HG03025 (cell line): Measurements from ENCODE around the gene ITGA5.

ENCODE experiments used
- ATAC-seq: cut with Tn5 transposase; IDR thresholded peaks from one replicate; pipeline ENCODE4 v1.9.1; 2021; ENCODE audit warnings: mild to moderate bottlenecking, moderate library complexity; ENCODE audit not compliant: unreplicated experiment, low FRiP score

ITGA5 gene

DNA sequence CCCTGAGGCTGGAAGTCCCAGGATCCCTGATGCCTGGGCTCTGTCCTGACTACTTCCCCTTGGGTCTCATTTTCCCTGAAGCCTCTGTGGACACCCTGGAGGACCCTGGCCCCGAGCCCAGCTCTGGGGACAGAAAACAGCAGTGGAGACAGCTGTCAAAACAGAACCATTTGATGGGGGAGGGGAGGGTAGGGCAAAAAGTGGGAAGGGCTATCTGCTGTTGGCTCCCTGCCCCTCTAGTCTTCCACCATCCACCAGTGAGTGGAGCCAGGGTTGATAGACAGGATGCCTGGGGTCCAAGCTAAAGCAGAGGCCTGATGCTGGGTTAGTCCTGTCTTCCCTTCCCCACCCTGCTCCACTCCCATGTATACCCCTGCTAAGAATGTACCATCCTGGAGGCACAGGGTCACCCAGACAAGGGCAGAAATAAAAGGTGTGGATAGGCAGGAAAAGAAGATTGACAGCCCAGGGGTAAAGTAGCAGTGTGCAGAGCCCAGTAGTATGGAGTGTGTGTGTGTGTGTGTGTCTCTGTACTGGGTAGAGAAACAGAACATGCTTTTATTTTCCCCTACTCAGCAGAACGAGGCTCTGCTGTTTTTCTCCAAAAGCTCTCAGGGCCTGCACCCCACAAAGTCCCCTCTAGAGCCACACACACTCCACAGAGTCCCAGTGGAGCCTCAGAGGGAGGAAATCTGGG lies 44.4 kb downstream of the ITGA5 start:
- no peak for ATAC-seq

DNA sequence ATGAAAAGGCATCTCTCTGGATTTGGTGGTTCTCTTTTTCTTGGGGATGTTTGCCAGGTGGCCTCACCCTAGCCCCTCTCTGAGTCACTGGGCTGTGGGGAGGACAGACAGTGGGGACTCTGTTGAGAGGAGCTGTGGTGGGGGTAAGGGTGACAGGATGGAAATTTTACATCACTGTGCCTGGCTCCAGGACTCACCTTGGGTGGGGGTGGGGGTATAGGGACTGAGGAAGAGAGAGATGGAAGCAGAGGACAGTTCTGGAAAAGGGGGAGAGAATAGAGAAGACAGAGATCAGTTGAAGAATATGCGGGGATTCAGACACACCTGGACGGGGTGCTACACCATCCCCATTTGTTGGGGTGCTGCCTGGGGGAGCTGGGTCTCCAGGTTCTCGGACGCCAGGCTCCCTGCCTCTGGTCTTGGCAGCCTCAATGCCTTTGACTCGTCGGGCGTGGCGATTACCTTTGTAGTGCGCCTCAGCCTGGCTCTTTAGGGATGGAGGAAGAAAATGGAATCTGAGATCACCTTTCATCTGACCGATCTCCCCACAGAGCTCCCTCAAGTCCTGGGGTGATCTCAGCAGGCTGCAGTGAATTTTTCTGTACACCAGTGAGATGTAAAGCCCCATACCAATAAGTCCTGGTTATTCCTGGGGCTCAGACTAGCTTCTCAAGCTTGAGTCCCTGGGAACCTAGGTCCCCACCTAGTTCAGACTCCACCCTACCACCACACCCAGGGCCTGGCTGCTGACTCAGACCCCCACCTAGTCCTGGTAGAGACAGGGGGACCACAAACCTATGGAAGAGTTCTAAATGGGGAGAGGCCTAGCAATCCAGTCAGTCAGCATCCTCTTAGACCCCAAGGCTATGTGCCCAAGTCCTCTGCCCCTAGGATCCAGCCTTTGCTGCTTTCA lies 45.2 kb downstream of the ITGA5 start:
- ATAC-seq = no peak

GRCh38 chr12:54372113-54372806 lies 46.8 kb downstream of the ITGA5 start:
- no peak for ATAC-seq

DNA sequence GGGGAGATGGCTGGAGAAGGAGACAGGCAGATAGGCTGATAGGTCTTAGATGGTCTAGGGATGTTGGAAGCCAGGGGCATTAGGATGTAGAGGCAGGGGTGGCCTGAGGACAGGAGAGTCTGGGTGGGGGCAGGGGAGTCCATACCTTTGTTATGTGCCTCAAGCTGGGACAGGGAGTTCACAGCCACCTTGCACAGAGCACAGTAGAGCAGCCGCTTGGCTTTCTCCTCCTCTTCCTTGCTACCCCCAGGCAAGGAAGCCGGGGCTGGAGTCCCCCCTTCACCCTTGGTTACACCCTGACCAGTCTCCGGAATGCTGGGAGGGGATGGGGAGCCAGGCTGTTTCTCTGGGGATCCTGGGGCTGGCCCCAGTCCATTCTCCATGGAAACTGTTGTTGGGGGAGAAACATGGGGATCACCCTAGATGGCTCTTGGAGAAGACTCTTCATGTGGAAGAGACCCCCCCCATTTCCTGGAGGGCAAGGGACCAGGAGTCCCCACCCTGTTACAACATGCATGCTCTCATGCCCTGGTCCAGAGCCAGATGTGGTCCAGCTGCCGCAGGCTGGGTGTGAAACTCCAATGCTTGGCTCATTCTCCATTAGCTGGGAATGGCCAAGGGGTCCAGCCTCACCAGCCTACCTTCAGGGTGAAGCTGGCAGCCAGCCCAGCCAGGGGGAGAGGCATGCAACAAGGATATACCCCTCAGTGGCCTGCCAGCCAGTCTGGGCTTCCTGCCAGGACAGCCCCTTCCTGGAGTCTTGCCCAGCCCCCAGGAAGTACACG lies 47.5 kb downstream of the ITGA5 start:
- ATAC-seq = no peak

DNA sequence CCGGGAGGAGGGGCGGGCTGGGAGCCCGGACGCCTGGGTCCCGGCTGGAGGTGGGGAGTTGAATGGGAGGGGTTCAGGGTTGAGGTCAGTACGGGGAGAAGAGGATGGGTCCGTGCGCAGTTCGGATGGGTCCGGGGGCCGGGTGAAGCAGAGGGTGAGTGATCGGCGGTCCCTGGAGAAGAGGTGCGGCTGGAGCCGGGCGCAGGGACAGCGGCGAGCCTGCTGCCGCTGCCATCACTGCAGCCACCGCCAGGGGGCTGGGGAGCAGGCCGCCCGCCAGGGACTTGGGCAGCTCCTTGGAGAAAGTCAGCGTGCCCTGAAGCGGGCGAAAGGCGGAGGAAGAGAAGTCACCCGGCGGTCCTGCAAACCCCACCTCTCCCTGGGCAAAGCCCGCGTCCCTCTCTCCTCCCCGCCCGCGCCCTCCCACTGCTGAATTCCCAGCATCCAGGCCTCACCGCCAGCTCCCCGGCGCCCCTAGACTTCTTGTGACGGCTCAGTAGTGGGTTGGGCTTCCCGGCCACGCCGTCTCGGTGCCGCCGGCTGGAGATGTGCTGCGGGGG lies 48.8 kb downstream of the ITGA5 start:
- peak; percentile 43 for ATAC-seq

DNA sequence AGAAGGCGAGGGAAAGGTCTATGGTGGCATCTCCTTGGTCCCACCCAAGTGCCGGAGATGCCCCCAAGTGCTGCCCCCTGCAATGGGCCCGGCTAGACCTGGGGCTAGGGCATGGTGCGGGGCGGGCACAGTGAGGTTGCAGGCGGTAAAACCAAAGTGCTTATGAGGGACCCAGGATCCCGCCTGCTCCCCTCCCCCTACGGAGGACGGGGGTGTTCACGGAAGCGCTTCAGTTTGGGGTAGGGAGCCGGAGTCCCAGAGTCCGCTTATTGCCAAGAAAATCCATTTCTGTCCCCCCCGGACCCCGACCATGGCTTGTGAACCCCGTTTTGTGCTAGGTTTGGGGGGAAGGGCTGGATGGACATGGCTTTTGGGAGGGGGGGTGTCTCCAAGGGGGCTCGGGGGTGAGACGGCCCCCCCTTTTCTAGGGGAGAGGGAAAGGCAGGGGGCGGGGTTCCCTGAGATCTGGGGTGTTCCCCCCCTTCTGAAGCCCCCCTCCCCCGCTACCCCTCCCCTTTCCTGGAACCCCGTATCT lies 49.4 kb downstream of the ITGA5 start:
- ATAC-seq = no peak

DNA sequence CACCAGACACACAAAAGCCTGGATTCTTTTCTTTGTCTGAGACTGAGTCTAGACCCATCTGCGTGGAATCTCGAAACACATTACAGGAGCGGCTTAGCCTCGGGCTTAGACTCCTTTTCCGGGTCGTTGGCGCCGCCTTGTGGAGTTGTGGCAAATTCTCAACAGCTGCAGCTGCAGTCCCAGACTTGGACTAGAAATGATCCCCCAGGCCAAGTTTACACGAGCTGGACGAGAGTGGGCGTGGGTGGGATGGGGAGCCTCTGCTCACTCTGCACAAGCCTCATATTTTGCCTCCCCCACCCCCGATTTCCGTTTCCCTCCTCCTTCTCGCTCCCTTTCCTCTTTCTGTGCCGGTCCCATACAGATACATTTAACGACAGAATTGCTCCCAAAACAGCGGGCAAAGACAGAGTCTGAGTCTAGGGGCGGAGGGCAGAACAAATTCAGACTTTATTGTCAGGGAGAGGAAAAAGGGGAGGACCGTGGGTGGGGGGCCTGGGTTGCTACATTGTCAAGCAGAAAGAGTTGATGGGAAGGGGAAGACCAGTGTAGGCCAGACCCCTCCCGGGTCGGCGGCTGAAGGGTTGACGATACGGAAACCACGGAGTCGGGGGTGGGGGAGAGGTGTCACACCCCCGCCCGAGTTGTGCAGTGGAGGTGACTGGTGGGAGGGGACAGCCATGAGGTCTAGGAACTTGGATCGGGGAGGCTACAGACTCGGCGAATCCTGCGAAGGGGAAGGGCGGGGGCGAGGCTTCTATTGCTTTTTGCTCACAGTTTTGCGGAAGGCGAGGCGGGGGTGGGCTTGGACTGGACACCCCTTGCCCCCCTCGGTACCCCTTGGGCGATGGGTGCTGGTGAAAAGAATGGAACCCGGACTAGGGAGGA lies 50.1 kb downstream of the ITGA5 start:
- ATAC-seq = no peak

DNA sequence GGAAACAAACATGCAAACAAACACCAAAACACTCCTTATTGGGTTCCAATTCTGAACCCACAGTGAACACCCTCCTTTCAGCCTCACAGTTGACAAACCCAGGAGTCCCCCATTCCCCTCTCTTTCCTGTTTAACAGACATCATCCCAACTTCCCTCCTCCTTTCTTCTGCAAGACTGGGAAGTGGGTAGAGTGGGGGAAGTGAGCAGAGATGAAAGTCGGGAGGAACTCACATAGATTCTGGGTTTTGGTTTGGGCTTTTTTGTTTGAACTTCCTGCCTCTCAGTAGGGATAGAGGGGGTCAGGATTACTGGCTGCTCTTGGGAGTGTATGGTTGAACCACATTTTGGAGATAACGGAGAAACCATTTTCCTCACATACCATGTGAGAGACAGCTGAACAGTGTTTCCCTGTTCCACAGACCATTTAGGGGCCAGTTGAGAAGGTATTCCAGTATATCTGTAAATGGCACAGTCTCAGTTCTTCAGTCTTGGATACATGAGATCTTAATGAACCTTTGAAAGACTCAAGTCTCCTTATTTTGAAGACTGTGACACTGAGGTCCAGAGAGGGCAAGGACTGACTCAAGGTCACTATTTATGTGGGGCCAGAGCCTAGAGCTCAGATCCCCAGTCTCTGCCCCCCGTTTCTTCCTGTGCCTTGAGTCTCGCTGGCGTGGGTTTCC lies 50.9 kb downstream of the ITGA5 start:
- no peak for ATAC-seq

- ATAC-seq = no peak
These were observed 54.7 kb downstream of the ITGA5 start, which contains the start of gene GPR84 for GRCh38 chr12:54364413-54364812. Gene GPR84, minus strand, starts transcription at chr12:54364486. Its CDS starts 635 bp downstream, at chr12:54363851.

- ATAC-seq = no peak
These were observed 55.4 kb downstream of the ITGA5 start for GRCh38 chr12:54363618-54364017.

GRCh38 chr12:54363047-54363446 lies 56.0 kb downstream of the ITGA5 start:
- no peak for ATAC-seq

- ATAC-seq = no peak
These were observed 58.2 kb downstream of the ITGA5 start for GRCh38 chr12:54360717-54361456.

DNA sequence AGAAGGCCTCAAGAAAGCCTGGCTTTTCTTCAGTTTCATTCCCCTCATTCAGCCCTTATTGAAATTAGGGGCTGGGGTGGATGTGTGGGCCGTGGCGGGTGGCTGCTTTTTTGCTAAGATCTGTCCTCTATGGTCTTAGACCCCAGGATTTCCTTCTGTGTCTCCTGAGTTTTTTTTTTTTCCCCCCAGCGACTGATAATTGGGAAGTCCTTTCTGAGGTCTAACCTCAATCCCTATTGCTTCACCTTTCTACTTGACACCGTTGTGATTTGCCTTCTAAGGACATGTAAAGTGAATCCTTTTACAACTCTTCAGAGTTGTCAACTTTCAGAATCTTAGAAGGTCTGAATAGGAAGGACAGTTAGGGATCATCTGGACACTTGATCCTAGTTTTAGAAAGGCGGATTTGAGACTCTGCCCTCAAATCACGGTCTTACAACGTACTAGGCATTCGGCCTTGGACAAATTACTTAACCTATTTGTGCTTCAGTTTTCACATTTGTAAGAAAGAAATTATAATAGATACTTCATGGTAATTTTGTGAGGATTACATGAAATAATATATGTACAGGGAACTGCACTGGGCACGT lies 59.2 kb downstream of the ITGA5 start:
- no peak for ATAC-seq

DNA sequence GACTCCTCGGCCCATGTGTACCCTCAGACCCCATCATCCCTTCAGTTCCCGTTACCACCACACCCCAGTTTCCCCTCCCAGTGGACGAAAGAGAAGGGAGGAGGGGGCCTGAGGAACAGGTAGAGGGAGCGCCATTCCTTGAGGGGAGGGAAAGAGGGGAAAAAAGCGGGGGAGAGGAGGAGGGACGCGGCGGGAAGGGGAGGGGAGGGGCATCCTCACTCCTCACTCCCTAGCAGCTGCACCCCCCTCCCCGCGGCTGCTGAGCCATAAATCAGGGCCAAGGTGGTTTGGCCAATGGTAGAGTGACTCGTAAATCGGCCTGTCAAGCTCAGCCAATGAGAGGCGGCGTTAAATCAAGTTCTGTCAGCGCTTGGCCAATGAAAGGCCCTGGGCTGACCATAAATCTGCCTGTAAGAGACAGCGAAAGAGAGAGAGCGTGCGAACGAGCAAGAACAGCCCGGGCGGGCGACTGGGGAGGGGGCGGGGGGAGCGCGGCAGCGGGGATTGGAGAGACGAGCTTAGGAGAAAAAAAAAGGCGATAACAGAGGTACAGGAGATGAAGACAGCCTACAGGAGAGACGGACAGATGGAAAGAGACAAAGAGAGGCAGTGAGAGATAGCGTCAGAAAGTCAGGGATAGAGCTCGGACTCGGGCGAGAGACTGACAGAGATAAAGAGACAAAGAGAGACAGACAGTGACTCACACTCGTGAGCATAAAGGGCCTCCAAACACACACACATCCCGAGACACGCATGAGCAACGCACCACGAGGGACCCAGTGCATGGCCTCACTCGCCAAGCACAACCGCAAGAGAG lies 59.9 kb downstream of the ITGA5 start:
- ATAC-seq = peak; percentile 96

GRCh38 chr12:54358191-54358944 lies 60.7 kb downstream of the ITGA5 start:
- ATAC-seq = no peak
